Activated CD4-positive, alpha-beta T cell treated with anti-CD3 and anti-CD28 coated beads for 1 hour (primary cell): ENCODE measurements around the gene RNF8.
"Not testable (repeated sequence)": the region's sequence is repeated elsewhere in the genome, so short reads cannot be mapped to it uniquely, and the experiment has no call there.

Experiments used
- DNase-seq: peaks from one replicate; pipeline ENCODE4 v3.0.0-alpha.2; 2020

RNF8 gene

GRCh38 chr6:37401658-37402057 is 47.9 kb downstream of the RNF8 start:
- DNase-seq = not testable (repeated sequence)

- DNase-seq = no peak
Measured at GRCh38 chr6:37406726-37407341, 53.1 kb downstream of the RNF8 start.

- no peak for DNase-seq
Measured at GRCh38 chr6:37407948-37408347, 54.2 kb downstream of the RNF8 start.

- DNase-seq = no peak
Measured at GRCh38 chr6:37409501-37409900, 55.7 kb downstream of the RNF8 start.

- DNase-seq = no peak
Measured at GRCh38 chr6:37417393-37417792, 63.6 kb downstream of the RNF8 start.

GRCh38 chr6:37418722-37419121 is 64.9 kb downstream of the RNF8 start:
- DNase-seq = no peak

GRCh38 chr6:37426058-37426944 is 72.5 kb downstream of the RNF8 start:
- DNase-seq = no peak

- no peak for DNase-seq
Measured at GRCh38 chr6:37426945-37427510, 73.2 kb downstream of the RNF8 start.

- no peak for DNase-seq
Measured at GRCh38 chr6:37429352-37429750, 75.6 kb downstream of the RNF8 start.

- no peak for DNase-seq
Measured at GRCh38 chr6:37432590-37432915, 78.8 kb downstream of the RNF8 start.

GRCh38 chr6:37432916-37433656 is 79.3 kb downstream of the RNF8 start, which contains the start of gene CMTR1:
Gene CMTR1, plus strand, starts transcription at chr6:37433221. Its CDS starts 2,409 bp downstream, at chr6:37435630.
- DNase-seq = peak; percentile 97

GRCh38 chr6:37433657-37434271 is 80.0 kb downstream of the RNF8 start:
- DNase-seq = peak; percentile 17

- no peak for DNase-seq
Measured at GRCh38 chr6:37435373-37435772, 81.6 kb downstream of the RNF8 start.

- DNase-seq = no peak
Measured at GRCh38 chr6:37435816-37436215, 82.0 kb downstream of the RNF8 start.

GRCh38 chr6:37438930-37439329 is 85.1 kb downstream of the RNF8 start:
- DNase-seq = no peak

GRCh38 chr6:37441651-37442050 is 87.9 kb downstream of the RNF8 start:
- no peak for DNase-seq

GRCh38 chr6:37442416-37443215 is 88.8 kb downstream of the RNF8 start:
- no peak for DNase-seq

- DNase-seq = not testable (repeated sequence)
Measured at GRCh38 chr6:37443216-37443542, 89.4 kb downstream of the RNF8 start.
